Upper lobe of right lung (tissue), 1 donor: ENCODE measurements around the gene MPIG6B. TPM values are rescaled to one million over a fixed set of nuclear protein-coding genes. Genes with fewer than 3 reads are reported as not detected.

ENCODE experiments used
- ATAC-seq: fragments of 200-7000 bp; cut with Tn5 transposase; one replicate; pipeline ENCODE4 v1.9.1; 2020; ENCODE audit warnings: mild to moderate bottlenecking, moderate library complexity
- DNase-seq: peaks from one replicate; pipeline ENCODE4 v3.0.0-alpha.2; 2020
- H3K27ac ChIP-seq: fragments of 200-600 bp; one replicate; pipeline ENCODE4 v1.8.0; 2022
- H3K27me3 ChIP-seq: fragments of 200-600 bp; one replicate; pipeline ENCODE4 v1.8.0; 2022; ENCODE audit warnings: mild to moderate bottlenecking
- H3K36me3 ChIP-seq: fragments of 200-600 bp; one replicate; pipeline ENCODE4 v1.8.0; 2022
- H3K4me1 ChIP-seq: fragments of 200-600 bp; one replicate; pipeline ENCODE4 v1.8.0; 2022
- H3K4me3 ChIP-seq: fragments of 200-600 bp; one replicate; pipeline ENCODE4 v1.8.0; 2022; ENCODE audit warnings: mild to moderate bottlenecking
- H3K9me3 ChIP-seq: fragments of 200-600 bp; one replicate; pipeline ENCODE4 v1.8.0; 2022
- intact Hi-C: fragments of 100-400 bp; cut with DNase I; formaldehyde crosslinking; loops from one replicate; pipeline ENCODE4 v1.11.0; 2022
- total RNA-seq: library from RNA; stranded (reverse); fragmentation: NEBNext Ultra II Directional; extraction: Animal tissue kit (Norgen Biotek cat#: 25700); gene quantifications from one replicate; pipeline ENCODE4 v1.2.1, GENCODE V29; 2021
- TF ChIP-seq, protein P1 (sequence below): fragments of 200-600 bp; IDR thresholded peaks from one replicate; pipeline ENCODE4 v1.8.0; 2022; ENCODE audit warnings: antibody characterized with exemption
- donor health status: DM: no; HTN: yes; CAD: no; lungs with severe emphysema.

MPIG6B gene
- total RNA-seq, 1 donor from 2014 or later, result 1.1 TPM

GRCh38 chr6:31713991-31714684 lies 9.0 kb upstream of the MPIG6B start:
- intact Hi-C loops, result no loop called here
- ATAC-seq, result no peak
- Histone ChIP-seq H3K27ac (no peak overlapping the region), H3K36me3 (no peaks in the 10 kb centered on the region), H3K4me3 (no peak overlapping the region), H3K4me1 (no peaks in the 10 kb centered on the region), H3K9me3 (no peaks in the 10 kb centered on the region), H3K27me3 (no peaks in the 10 kb centered on the region)
- DNase-seq, result no peak
- TF ChIP-seq, protein P1, sequence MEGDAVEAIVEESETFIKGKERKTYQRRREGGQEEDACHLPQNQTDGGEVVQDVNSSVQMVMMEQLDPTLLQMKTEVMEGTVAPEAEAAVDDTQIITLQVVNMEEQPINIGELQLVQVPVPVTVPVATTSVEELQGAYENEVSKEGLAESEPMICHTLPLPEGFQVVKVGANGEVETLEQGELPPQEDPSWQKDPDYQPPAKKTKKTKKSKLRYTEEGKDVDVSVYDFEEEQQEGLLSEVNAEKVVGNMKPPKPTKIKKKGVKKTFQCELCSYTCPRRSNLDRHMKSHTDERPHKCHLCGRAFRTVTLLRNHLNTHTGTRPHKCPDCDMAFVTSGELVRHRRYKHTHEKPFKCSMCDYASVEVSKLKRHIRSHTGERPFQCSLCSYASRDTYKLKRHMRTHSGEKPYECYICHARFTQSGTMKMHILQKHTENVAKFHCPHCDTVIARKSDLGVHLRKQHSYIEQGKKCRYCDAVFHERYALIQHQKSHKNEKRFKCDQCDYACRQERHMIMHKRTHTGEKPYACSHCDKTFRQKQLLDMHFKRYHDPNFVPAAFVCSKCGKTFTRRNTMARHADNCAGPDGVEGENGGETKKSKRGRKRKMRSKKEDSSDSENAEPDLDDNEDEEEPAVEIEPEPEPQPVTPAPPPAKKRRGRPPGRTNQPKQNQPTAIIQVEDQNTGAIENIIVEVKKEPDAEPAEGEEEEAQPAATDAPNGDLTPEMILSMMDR, result no peak

DNA sequence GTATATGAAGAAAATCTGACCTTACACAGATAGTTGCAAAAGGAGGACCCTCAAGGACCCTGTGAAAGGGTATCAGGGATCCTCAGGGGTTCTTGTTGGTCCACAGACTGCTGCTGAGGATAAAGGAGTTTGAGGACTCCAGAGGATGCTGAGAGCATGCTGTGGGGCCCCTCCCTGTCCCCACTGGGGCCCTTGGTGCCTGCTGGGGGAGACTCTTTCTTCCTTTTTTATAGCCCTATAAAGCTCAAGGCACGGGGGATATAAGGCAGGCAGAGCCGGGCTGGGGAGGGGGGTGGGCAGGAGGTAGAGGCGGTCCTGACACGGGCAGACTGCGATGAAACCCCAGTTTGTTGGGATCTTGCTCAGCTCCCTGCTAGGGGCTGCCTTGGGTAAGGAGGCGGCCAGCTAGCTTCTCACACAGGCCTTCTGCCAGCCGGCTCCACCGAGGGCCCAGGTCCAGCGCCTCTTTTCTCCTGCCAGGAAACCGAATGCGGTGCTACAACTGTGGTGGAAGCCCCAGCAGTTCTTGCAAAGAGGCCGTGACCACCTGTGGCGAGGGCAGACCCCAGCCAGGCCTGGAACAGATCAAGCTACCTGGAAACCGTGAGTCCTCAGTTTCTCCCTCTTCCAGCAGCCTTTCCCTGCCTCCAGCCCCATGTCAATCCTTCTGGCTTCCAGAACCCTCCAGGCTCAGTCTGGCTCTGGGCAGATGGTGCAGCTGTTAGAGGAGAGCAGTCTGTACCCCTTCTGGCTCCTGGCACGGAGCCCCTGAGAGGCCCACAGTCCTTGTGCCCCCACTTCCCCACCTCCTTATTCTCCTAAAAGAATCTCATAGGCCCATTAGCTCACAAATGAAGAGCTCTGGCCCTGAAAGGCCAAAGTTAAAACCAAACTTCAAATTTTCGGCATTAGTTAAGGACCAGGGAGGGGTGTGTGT lies 7.9 kb upstream of the MPIG6B start, which contains the start of gene LY6G6D:
Gene LY6G6D, plus strand, starts transcription at position 327 of the 937 bp plus-strand sequence. Its CDS starts 8 bp downstream, at position 335.
- intact Hi-C loops, result no loop called here
- H3K27ac ChIP-seq, result no peak within 1 kb of the TSS
- no peaks in the 10 kb centered on the region for H3K4me1 ChIP-seq
- no peaks in the 10 kb centered on the region for H3K27me3 ChIP-seq
- ATAC-seq (no peak), DNase-seq (no peak)
- H3K36me3 ChIP-seq, result no peaks in the 10 kb centered on the region
- no peaks in the 10 kb centered on the region for H3K9me3 ChIP-seq
- TF ChIP-seq, protein P1, result no peak
- H3K4me3 ChIP-seq, result no peak within 1 kb of the TSS

GRCh38 chr6:31717499-31718222 lies 5.5 kb upstream of the MPIG6B start:
- ATAC-seq (no peak), DNase-seq (no peak)
- H3K9me3 ChIP-seq, result no peaks in the 10 kb centered on the region
- no peaks in the 10 kb centered on the region for H3K36me3 ChIP-seq
- H3K4me1 ChIP-seq, result no peaks in the 10 kb centered on the region
- H3K4me3 ChIP-seq, result no peak overlapping the region
- intact Hi-C loops, result no loop called here
- H3K27me3 ChIP-seq, result no peaks in the 10 kb centered on the region
- no peak overlapping the region for H3K27ac ChIP-seq
- TF ChIP-seq, protein P1, result no peak

DNA sequence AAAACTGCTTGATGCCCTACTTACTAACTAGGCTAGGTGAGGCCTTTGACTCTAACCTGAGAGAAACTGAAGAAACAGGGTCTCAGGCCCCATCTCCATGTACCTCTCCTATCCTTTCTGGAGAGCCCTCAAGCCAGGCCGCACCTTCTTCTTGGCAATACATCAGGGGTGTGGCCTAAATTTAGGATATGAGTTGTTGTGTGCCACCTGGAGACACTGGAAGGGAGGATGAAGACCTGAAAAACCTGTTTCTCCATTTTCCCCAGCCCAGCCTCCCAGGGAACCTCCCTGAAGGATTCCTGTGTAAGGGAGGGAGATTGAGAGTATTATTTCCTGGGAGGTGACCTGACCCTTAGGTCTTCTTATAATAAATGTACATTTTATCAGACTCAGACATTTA lies 4.9 kb upstream of the MPIG6B start:
- Histone ChIP-seq H3K27me3 (no peaks in the 10 kb centered on the region), H3K27ac (peak overlapping the region; percentile 30), H3K4me1 (no peaks in the 10 kb centered on the region), H3K36me3 (no peaks in the 10 kb centered on the region), H3K4me3 (no peak overlapping the region), H3K9me3 (no peaks in the 10 kb centered on the region)
- TF ChIP-seq, protein P1, result no peak
- intact Hi-C loops, result no loop called here
- ATAC-seq, result peak; percentile 76
- no peak for DNase-seq

GRCh38 chr6:31719001-31719400 lies 4.2 kb upstream of the MPIG6B start:
- TF ChIP-seq, protein P1, result no peak
- no peaks in the 10 kb centered on the region for H3K4me1 ChIP-seq
- no peak for ATAC-seq
- no peaks in the 10 kb centered on the region for H3K27me3 ChIP-seq
- peak overlapping the region; percentile 30 for H3K27ac ChIP-seq
- intact Hi-C loops, result no loop called here
- DNase-seq, result no peak
- H3K4me3 ChIP-seq, result no peak overlapping the region
- no peaks in the 10 kb centered on the region for H3K9me3 ChIP-seq
- no peaks in the 10 kb centered on the region for H3K36me3 ChIP-seq
